ENCODE measurements around the gene ESRRA.

Gene ESRRA

DNA sequence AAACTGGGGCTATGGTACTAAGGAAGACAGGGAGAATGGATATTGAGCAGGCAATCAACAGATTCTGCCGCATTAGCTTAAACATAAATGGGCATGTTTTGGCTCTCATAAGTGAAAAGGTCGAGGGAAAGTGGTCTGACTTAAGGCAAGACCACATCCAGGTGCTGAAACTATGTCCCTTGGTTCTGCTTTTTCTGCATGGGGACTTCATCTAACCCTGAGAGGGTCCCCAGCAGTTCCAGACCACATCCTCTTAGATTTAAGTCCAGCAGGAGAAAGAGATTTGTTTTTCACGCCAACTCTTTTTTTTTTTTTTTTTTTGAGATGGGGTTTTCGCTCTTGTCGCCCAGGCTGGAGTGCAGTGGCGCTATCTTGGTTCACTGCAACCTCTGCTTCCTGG lies 59.1 kb downstream of the ESRRA start:
- Histone ChIP-seq H3K36me3 (ENCODE audit: insufficient read depth, insufficient read length, low read length) (peaks cover 76% of the 10 kb centered on the region), H3K4me1 (ENCODE audit: insufficient read depth, insufficient read length) (peaks cover 16% of the 10 kb centered on the region), H3K9ac (ENCODE audit: insufficient read length, low read depth) (no peak overlapping the region), H3K9me3 (ENCODE audit: insufficient read depth, low read length) (no peaks in the 10 kb centered on the region), H3K4me3 (ENCODE audit: insufficient read length, low read depth) (no peak overlapping the region), H3K27me3 (ENCODE audit: insufficient read depth, insufficient read length) (no peaks in the 10 kb centered on the region)
- no peak for DNase-seq (ENCODE audit: low read depth, low spot score)
- TF ChIP-seq SUZ12 (IDR thresholded peaks at IDR 0.05; ENCODE audit: extremely low read depth, insufficient read depth, insufficient read length) (no peak), ZNF274 (IDR thresholded peaks at IDR 0.05; ENCODE audit: low read depth, low read length) (no peak)

DNA sequence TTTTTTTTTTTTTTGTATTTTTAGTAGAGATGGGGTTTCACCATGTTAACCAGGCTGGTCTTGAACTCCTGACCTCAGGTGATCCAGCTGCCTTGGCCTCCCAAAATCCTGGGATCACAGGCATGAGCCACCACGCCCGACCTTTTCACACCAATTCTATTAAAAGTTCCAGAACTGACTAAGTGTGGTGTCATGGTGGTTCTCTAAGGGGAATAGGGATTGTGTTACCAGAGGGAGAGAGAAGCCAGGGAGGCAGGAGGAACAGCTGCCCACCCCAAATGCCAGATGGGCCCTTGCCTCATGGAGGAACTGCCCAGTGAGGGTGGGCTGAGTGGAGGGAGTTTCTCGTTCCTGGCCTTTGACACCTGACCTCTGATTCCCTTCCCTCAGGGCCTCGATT lies 59.6 kb downstream of the ESRRA start:
- H3K9me3 ChIP-seq (ENCODE audit: insufficient read depth, low read length): no peaks in the 10 kb centered on the region
- no peak for TF ChIP-seq ZNF274 (IDR thresholded peaks at IDR 0.05; ENCODE audit: low read depth, low read length)
- no peak for TF ChIP-seq YY1 (IDR thresholded peaks at IDR 0.05; ENCODE audit: insufficient read depth, insufficient read length)
- TF ChIP-seq SUZ12 (IDR thresholded peaks at IDR 0.05; ENCODE audit: extremely low read depth, insufficient read depth, insufficient read length): no peak
- H3K4me3 ChIP-seq (ENCODE audit: insufficient read length, low read depth): no peak overlapping the region
- H3K36me3 ChIP-seq (ENCODE audit: insufficient read depth, insufficient read length, low read length): peaks cover 80% of the 10 kb centered on the region
- no peak overlapping the region for H3K9ac ChIP-seq (ENCODE audit: insufficient read length, low read depth)
- DNase-seq (ENCODE audit: low read depth, low spot score): no peak
- no peaks in the 10 kb centered on the region for H3K27me3 ChIP-seq (ENCODE audit: insufficient read depth, insufficient read length)
- H3K4me1 ChIP-seq (ENCODE audit: insufficient read depth, insufficient read length): peaks cover 11% of the 10 kb centered on the region
